CD4-positive, alpha-beta T cell treated with Interleukin-12 subunit alpha and Interleukin-12 subunit beta, for 1 hour (primary cell): ENCODE measurements around the gene IL18RAP.
A peak's percentile ranks its signal among the peaks of the same experiment; 100 is the strongest.

Experiments used
- DNase-seq: peaks from one replicate; pipeline ENCODE4 v3.0.0-alpha.2; 2020

IL18RAP gene

DNA sequence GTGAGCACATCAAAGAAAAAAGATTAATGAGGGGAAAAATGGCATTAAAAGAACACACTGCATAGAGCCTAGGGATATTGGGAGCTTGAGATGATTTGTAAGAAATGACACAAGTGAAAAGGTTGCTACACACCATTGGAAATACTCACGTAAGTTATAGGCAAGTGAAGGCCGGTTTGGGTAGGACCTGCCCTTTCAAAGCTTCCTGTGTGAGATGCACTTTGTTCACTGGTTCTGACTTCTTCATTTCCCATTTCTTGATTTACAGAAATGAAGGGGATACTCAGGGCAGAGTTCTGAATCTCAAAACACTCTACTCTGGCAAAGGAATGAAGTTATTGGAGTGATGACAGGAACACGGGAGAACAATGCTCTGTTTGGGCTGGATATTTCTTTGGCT is at the start of gene IL18RAP:
TSS of gene IL18RAP (plus strand) at position 251 of the 400 bp plus-strand sequence. CDS start at position 369, 118 bp downstream.
- no peak for DNase-seq

- no peak for DNase-seq
These were observed 46.8 kb upstream of the IL18RAP start for GRCh38 chr2:102376052-102376591.

DNA sequence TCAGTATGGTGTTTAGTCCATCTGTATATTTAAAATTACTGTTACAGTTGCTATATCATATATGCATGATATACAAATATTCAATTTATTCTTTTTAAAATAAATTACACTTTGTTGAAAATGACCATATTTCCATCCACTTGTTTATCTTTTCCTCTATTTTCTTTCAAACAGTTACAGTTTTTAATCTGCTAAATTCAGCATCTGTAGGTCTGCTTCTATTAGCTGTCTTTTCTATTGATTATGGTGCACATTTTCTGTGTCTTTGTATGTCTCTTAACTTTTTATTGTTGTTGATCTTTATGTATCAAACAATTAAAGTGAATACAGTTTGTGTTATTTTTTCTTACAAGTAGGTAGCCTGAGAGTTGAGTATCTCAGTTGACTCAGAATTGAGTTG is 39.2 kb upstream of the IL18RAP start:
- no peak for DNase-seq

DNA sequence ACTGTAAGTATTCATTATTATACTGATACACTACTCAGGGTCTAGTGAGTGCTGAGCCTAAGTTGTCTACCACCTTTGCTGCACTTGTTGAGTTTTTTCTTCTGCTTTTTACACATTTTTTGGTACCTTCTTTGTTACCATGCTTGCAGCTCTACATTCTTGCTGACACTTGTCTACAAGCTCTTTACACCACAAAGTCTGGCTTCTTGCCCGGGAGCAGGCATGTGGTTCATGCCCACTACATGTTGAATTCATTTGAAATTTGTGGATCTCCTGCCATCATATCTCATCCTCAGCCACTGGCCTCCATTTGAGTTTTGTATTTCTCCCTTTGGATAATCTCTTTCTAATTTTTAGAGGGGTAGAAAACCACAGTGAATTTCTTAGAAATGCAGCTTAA is 37.4 kb upstream of the IL18RAP start:
- no peak for DNase-seq

DNA sequence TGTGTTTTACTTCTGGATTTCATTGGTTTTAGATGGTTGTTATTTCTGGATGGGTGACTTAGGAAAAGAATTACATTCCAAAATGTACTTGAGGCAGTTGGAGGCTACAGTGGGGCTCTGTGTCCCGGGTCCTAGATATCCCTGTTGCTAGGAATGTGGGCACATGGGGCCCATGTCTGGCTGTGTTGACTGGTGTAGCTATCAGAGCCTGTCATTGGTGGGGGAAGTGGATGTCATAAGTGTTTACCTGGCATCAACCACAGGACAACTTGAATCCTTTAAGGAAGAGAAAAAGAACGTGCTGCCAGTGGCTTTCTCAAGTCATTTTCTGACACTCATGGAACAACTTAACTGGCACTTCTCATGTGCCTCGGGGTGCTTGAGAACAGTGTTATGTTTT is 37.0 kb upstream of the IL18RAP start:
- DNase-seq: no peak

- DNase-seq: no peak
These were observed 36.0 kb upstream of the IL18RAP start for GRCh38 chr2:102386867-102387541.

- DNase-seq: no peak
These were observed 35.0 kb upstream of the IL18RAP start for GRCh38 chr2:102387763-102388546.

- peak; percentile 55 for DNase-seq
These were observed 31.4 kb upstream of the IL18RAP start for GRCh38 chr2:102391565-102391964.

DNA sequence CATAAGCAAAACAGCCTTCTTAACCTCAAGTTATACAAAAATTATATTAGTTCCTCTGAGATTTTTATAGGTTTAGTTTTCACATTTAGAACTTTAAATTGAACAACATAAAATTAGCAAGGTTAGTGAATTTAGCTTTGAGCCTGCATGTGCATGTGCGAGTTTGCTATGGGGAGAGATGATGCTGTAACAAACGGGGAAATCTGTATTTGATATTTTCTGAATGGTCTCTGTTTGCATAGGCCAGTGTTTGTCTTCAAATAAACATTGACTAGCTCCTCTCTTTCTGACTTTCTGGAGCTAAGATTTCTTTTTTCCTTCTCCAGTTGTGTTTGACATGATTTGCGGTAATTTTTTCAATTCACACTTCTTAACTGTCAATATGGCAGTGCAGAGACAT is 30.9 kb upstream of the IL18RAP start:
- no peak for DNase-seq

- no peak for DNase-seq
These were observed 30.0 kb upstream of the IL18RAP start for GRCh38 chr2:102392942-102393341.

- DNase-seq: no peak
These were observed 26.9 kb upstream of the IL18RAP start for GRCh38 chr2:102396012-102396411.

- no peak for DNase-seq
These were observed 25.8 kb upstream of the IL18RAP start for GRCh38 chr2:102397209-102397608.

DNA sequence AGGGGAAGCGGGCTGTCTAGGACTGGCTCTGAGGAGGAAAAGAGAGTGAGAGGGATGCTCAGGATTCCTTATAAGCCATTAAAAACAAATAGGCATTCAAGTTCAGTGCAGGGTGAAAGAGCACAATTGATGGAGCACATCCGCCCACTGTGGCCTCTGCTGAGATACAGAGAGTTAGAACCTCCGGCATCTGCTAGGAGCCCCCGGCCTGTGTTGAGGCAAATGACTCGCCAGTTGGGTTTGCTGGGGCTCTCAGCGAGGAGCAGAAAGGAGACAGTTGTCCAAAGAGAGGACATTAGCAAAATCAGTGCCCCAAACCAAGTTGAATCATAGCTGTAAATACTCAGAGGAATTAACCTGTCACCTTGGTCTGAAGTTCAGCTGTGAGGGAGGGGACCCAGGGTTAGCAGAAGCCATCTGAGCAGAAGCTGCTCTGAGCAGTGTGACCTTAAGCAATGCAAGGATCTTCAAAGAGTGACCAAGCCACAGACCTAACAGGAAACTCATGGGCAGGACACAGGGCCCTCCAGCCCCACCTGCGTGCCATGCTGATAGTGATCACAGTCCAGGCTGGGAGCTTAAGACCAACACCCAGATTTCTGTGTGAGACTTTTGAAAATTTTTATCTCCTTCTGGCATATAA is 23.3 kb upstream of the IL18RAP start:
- no peak for DNase-seq

GRCh38 chr2:102401456-102401855 is 21.5 kb upstream of the IL18RAP start:
- DNase-seq: no peak

- DNase-seq: no peak
These were observed 21.1 kb upstream of the IL18RAP start for GRCh38 chr2:102401865-102402264.

DNA sequence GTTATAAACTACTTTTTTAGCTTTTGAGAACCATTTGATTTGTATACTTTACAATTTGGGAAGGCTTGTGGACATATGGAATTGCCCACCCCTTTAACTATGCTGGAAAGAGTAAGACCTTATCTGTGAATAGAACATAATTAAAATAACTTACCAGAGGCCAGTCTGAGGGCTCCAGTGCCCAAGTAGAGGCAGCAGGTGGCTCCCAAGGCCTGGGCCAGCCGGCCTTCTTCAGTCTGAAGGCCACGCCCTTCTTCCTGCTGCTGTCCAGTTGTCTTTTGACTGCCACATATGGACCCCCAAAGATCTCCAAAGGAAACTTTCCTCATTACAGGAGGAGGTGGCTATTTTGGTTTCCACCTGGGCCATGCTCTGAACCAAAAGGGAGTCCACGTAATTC is 12.0 kb upstream of the IL18RAP start:
- no peak for DNase-seq

DNA sequence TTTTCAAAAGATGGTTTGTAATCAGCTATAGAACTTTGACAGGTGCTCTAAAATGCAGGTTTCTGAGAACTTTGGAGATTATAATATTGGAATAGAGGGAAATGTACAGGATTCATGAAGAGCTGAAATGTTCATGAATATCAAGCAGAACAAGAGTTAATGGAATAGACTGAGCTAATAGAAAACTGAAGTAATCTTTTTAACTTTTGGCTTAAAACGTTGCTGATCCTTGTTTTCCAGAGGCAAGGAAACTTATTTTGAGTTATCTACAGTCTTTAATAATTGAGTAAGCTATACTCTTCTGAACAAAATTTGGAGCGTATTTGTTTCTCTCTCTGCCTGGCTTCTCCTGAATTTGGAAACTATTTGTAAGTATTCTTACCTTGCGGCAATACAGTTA is 10.8 kb upstream of the IL18RAP start:
- DNase-seq: no peak

GRCh38 chr2:102417946-102418345 is 5.0 kb upstream of the IL18RAP start:
- DNase-seq: peak; percentile 26

- peak; percentile 57 for DNase-seq
These were observed 4.5 kb upstream of the IL18RAP start for GRCh38 chr2:102418421-102418961.

DNA sequence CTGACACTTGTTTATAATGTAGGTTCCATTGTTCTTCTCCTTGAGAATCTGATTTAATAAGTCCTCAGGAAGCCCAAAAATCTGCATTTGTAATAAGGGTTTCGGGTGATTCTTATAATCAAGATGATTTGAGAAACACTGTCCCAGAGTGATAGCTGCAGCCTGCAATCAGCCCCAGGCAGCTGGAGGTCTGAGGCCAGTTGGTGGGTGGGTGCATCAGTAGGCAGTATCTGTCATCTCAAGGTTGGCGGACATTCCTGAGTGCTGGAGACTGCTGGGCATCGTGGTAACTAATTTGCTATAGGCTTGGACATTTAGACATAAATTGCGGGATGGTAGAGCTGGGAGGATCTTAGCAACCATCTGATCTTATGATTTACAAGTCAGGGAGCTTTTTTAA is 2.7 kb upstream of the IL18RAP start:
- no peak for DNase-seq

GRCh38 chr2:102421890-102422759 is 835 bp upstream of the IL18RAP start:
- DNase-seq: no peak

GRCh38 chr2:102423368-102423767 is 408 bp downstream of the IL18RAP start:
- no peak for DNase-seq
